ENCODE data around the gene RB1.

RB1 gene

DNA sequence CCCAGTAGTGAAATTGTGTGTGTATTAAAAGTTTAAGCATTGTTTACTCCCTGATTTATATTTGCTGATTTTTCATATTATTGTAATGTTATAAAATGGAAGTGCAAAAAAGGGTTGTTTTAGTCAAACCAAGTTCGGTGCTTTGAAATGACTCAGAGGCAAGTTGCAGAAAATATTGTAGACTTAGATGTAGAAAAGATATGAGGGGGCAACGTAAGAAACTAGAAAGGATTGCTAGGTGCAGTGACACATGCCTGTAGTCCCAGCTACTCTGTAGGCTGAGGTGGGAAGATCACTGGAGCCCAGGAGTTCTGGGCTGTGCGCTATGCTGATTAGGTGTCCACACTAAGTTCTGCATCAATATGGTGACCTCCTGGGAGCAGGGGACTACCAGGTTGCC lies 125.5 kb downstream of the RB1 start:
- H3K4me3 ChIP-seq (ENCODE audit: low read depth, low read length, poor library complexity, severe bottlenecking): no peak overlapping the region
- no peak overlapping the region for H2AFZ ChIP-seq (ENCODE audit: low read length)
- no peak overlapping the region for H3K4me2 ChIP-seq (ENCODE audit: low read length)
- TF ChIP-seq, protein P1, sequence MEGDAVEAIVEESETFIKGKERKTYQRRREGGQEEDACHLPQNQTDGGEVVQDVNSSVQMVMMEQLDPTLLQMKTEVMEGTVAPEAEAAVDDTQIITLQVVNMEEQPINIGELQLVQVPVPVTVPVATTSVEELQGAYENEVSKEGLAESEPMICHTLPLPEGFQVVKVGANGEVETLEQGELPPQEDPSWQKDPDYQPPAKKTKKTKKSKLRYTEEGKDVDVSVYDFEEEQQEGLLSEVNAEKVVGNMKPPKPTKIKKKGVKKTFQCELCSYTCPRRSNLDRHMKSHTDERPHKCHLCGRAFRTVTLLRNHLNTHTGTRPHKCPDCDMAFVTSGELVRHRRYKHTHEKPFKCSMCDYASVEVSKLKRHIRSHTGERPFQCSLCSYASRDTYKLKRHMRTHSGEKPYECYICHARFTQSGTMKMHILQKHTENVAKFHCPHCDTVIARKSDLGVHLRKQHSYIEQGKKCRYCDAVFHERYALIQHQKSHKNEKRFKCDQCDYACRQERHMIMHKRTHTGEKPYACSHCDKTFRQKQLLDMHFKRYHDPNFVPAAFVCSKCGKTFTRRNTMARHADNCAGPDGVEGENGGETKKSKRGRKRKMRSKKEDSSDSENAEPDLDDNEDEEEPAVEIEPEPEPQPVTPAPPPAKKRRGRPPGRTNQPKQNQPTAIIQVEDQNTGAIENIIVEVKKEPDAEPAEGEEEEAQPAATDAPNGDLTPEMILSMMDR (IDR thresholded peaks at IDR 0.05; ENCODE audit: low read length): no peak
- TF ChIP-seq EZH2 (IDR thresholded peaks at IDR 0.05; ENCODE audit: borderline replicate concordance, low read length): no peak
- no peak overlapping the region for H3K9ac ChIP-seq (ENCODE audit: low read length)
- peaks cover 7% of the 10 kb centered on the region for H3K36me3 ChIP-seq (ENCODE audit: insufficient read depth, low read length)
- no peaks in the 10 kb centered on the region for H3K9me2 ChIP-seq (ENCODE audit: low read depth, low read length)
- no peaks in the 10 kb centered on the region for H3K9me3 ChIP-seq (ENCODE audit: low read length)
- no peaks in the 10 kb centered on the region for H3K27me3 ChIP-seq (ENCODE audit: insufficient read depth, low read length)
- H3K4me1 ChIP-seq (ENCODE audit: insufficient read depth, low read length, severe bottlenecking): peaks cover 4% of the 10 kb centered on the region
- no peaks in the 10 kb centered on the region for H4K20me1 ChIP-seq (ENCODE audit: insufficient read depth, low read length)
- no peaks in the 10 kb centered on the region for H3F3A ChIP-seq (ENCODE audit: insufficient read depth, low read length)
- H3K79me2 ChIP-seq (ENCODE audit: insufficient read depth, low read length): no peaks in the 10 kb centered on the region
- no peak overlapping the region for H3K27ac ChIP-seq (ENCODE audit: low read depth, low read length, poor library complexity, severe bottlenecking)

DNA sequence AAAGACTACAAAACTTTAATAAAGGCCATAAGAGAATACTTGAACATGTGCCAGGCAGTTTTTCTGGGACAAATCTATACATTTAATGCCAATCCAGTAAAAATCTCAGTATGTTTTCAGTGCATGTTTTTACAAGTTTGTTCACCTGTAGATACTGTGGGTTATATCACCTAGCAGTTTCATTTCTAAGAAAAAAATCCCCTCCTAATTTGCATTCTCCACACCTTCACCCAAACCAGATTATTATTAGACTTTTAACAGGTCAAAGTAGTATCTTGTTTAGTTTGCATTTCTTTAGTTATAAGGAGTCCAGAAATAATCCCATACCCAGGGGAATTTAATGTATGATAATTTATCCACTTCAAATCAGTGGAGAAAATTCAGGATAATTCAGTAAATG lies 126.3 kb downstream of the RB1 start:
- Histone ChIP-seq H3K4me2 (ENCODE audit: low read length) (no peak overlapping the region), H3K9me3 (ENCODE audit: low read length) (no peaks in the 10 kb centered on the region), H3K4me3 (ENCODE audit: low read depth, low read length, poor library complexity, severe bottlenecking) (no peak overlapping the region), H3K27ac (ENCODE audit: low read depth, low read length, poor library complexity, severe bottlenecking) (no peak overlapping the region), H3K9ac (ENCODE audit: low read length) (no peak overlapping the region), H3K36me3 (ENCODE audit: insufficient read depth, low read length) (peaks cover 7% of the 10 kb centered on the region), H3K4me1 (ENCODE audit: insufficient read depth, low read length, severe bottlenecking) (peaks cover 4% of the 10 kb centered on the region), H3K27me3 (ENCODE audit: insufficient read depth, low read length) (no peaks in the 10 kb centered on the region), H3K9me2 (ENCODE audit: low read depth, low read length) (no peaks in the 10 kb centered on the region), H2AFZ (ENCODE audit: low read length) (no peak overlapping the region), H3K79me2 (ENCODE audit: insufficient read depth, low read length) (no peaks in the 10 kb centered on the region), H3F3A (ENCODE audit: insufficient read depth, low read length) (no peaks in the 10 kb centered on the region), H4K20me1 (ENCODE audit: insufficient read depth, low read length) (no peaks in the 10 kb centered on the region)
- TF ChIP-seq, protein P1 (IDR thresholded peaks at IDR 0.05; ENCODE audit: low read length): no peak
- TF ChIP-seq EZH2 (IDR thresholded peaks at IDR 0.05; ENCODE audit: borderline replicate concordance, low read length): no peak

DNA sequence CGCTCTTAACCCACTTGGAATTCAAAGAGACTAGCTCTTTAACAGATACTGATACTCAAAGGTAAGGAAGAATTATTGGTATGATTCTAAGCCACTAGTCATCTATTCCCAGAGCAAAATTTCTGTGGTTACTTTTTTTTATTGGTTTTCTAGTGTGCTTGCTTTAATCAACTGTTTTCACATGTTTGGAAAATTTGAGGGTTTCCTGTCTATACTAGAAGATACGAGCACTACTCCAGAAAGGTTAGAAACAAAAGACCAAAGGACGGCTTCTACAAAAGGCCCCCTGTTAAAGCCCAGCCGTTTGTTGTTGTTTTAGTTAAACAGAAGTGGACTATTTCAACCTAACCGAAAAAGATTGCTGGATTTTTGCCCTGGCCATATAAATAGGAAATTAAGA lies 127.9 kb downstream of the RB1 start:
- no peaks in the 10 kb centered on the region for H3K79me2 ChIP-seq (ENCODE audit: insufficient read depth, low read length)
- no peak for TF ChIP-seq EZH2 (IDR thresholded peaks at IDR 0.05; ENCODE audit: borderline replicate concordance, low read length)
- TF ChIP-seq, protein P1 (IDR thresholded peaks at IDR 0.05; ENCODE audit: low read length): no peak
- H3K9me3 ChIP-seq (ENCODE audit: low read length): no peaks in the 10 kb centered on the region
- no peaks in the 10 kb centered on the region for H3F3A ChIP-seq (ENCODE audit: insufficient read depth, low read length)
- H3K27ac ChIP-seq (ENCODE audit: low read depth, low read length, poor library complexity, severe bottlenecking): no peak overlapping the region
- no peaks in the 10 kb centered on the region for H3K27me3 ChIP-seq (ENCODE audit: insufficient read depth, low read length)
- H3K9me2 ChIP-seq (ENCODE audit: low read depth, low read length): no peaks in the 10 kb centered on the region
- no peak overlapping the region for H3K4me3 ChIP-seq (ENCODE audit: low read depth, low read length, poor library complexity, severe bottlenecking)
- no peak overlapping the region for H3K9ac ChIP-seq (ENCODE audit: low read length)
- peaks cover 6% of the 10 kb centered on the region for H3K36me3 ChIP-seq (ENCODE audit: insufficient read depth, low read length)
- H3K4me1 ChIP-seq (ENCODE audit: insufficient read depth, low read length, severe bottlenecking): peaks cover 4% of the 10 kb centered on the region
- H3K4me2 ChIP-seq (ENCODE audit: low read length): no peak overlapping the region
- H4K20me1 ChIP-seq (ENCODE audit: insufficient read depth, low read length): no peaks in the 10 kb centered on the region
- H2AFZ ChIP-seq (ENCODE audit: low read length): no peak overlapping the region
